ENCODE results near the gene ACSS2.
A peak's percentile ranks its signal among the peaks of the same experiment; 100 is the strongest.

Gene ACSS2

GRCh38 chr20:34954904-34955230 lies 78.5 kb downstream of the ACSS2 start:
- TF ChIP-seq CTCF (conservative IDR thresholded peaks at IDR 0.05; ENCODE audit: low read depth, low read length), result no peak
- H3K4me3 ChIP-seq (ENCODE audit: low read length), result peak overlapping the region; percentile 78
- no peak for DNase-seq (ENCODE audit: low read depth)

GRCh38 chr20:34955231-34956040 lies 79.0 kb downstream of the ACSS2 start, which contains the start of the genes GSS and MYH7B:
TSS of gene GSS (minus strand) at chr20:34955806. CDS start at chr20:34951852, 3,954 bp downstream.
TSS of gene MYH7B (plus strand) at chr20:34955868. CDS start at chr20:34978006, 22,138 bp downstream.
- peak within 1 kb of the TSS; percentile 78 for H3K4me3 ChIP-seq (ENCODE audit: low read length)
- peak; percentile 74 for DNase-seq (ENCODE audit: low read depth)
- TF ChIP-seq CTCF (conservative IDR thresholded peaks at IDR 0.05; ENCODE audit: low read depth, low read length), result peak; percentile 45

- H3K4me3 ChIP-seq (ENCODE audit: low read length), result peak overlapping the region; percentile 78
- TF ChIP-seq CTCF (conservative IDR thresholded peaks at IDR 0.05; ENCODE audit: low read depth, low read length), result no peak
- no peak for DNase-seq (ENCODE audit: low read depth)
These were observed 79.6 kb downstream of the ACSS2 start for GRCh38 chr20:34956041-34956458.

GRCh38 chr20:34956751-34957472 lies 80.5 kb downstream of the ACSS2 start:
- DNase-seq (ENCODE audit: low read depth), result no peak
- H3K4me3 ChIP-seq (ENCODE audit: low read length), result no peak overlapping the region
- TF ChIP-seq CTCF (conservative IDR thresholded peaks at IDR 0.05; ENCODE audit: low read depth, low read length), result no peak

GRCh38 chr20:34964486-34964885 lies 88.1 kb downstream of the ACSS2 start:
- no peak overlapping the region for H3K4me3 ChIP-seq (ENCODE audit: low read length)
- TF ChIP-seq CTCF (conservative IDR thresholded peaks at IDR 0.05; ENCODE audit: low read depth, low read length), result no peak
- DNase-seq (ENCODE audit: low read depth), result no peak

GRCh38 chr20:34965051-34965450 lies 88.6 kb downstream of the ACSS2 start:
- no peak for DNase-seq (ENCODE audit: low read depth)
- no peak overlapping the region for H3K4me3 ChIP-seq (ENCODE audit: low read length)
- TF ChIP-seq CTCF (conservative IDR thresholded peaks at IDR 0.05; ENCODE audit: low read depth, low read length), result no peak

Measured in retinal pigment epithelial cell (primary cell).